ENCODE measurements around the gene MMP27.
"Not testable (repeated sequence)": the region's sequence is repeated elsewhere in the genome, so short reads cannot be mapped to it uniquely, and the experiment has no call there.

Gene MMP27

GRCh38 chr11:102705626-102706025 is at the start of gene MMP27:
MMP27 (minus strand) TSS chr11:102705769; CDS start chr11:102705714, 55 bp downstream.
- DNase-seq = no peak

GRCh38 chr11:102753267-102753666 is 47.7 kb upstream of the MMP27 start:
- no peak for DNase-seq

- DNase-seq = no peak
These were observed 46.1 kb upstream of the MMP27 start for GRCh38 chr11:102751673-102752072.

- DNase-seq = no peak
These were observed 43.6 kb upstream of the MMP27 start for GRCh38 chr11:102749101-102749722.

GRCh38 chr11:102746746-102747578 is 41.4 kb upstream of the MMP27 start:
- not testable (repeated sequence) for DNase-seq

- DNase-seq = no peak
These were observed 29.1 kb upstream of the MMP27 start for GRCh38 chr11:102734650-102735049.

- DNase-seq = peak; percentile 56
These were observed 27.8 kb upstream of the MMP27 start for GRCh38 chr11:102733232-102733875.

GRCh38 chr11:102730944-102731343 is 25.4 kb upstream of the MMP27 start:
- not testable (repeated sequence) for DNase-seq

GRCh38 chr11:102729849-102730815 is 24.6 kb upstream of the MMP27 start:
- DNase-seq = no peak

- peak; percentile 49 for DNase-seq
These were observed 22.3 kb upstream of the MMP27 start for GRCh38 chr11:102727890-102728289.

- no peak for DNase-seq
These were observed 19.4 kb upstream of the MMP27 start, which contains the start of gene MMP8 for GRCh38 chr11:102724904-102725500. MMP8 (minus strand) TSS chr11:102724954; CDS start chr11:102724855, 99 bp downstream.

GRCh38 chr11:102722821-102723220 is 17.3 kb upstream of the MMP27 start:
- peak; percentile 67 for DNase-seq

- DNase-seq = no peak
These were observed 14.2 kb upstream of the MMP27 start for GRCh38 chr11:102719620-102720277.

- DNase-seq = no peak
These were observed 11.7 kb upstream of the MMP27 start for GRCh38 chr11:102717280-102717679.

- DNase-seq = no peak
These were observed 11.0 kb upstream of the MMP27 start for GRCh38 chr11:102716527-102716926.

GRCh38 chr11:102712137-102712536 is 6.6 kb upstream of the MMP27 start:
- no peak for DNase-seq

GRCh38 chr11:102709201-102709945 is 3.8 kb upstream of the MMP27 start:
- no peak for DNase-seq

GRCh38 chr11:102708654-102709053 is 3.1 kb upstream of the MMP27 start:
- no peak for DNase-seq

GRCh38 chr11:102704841-102705240 is 728 bp downstream of the MMP27 start:
- no peak for DNase-seq

- no peak for DNase-seq
These were observed 1.6 kb downstream of the MMP27 start for GRCh38 chr11:102703826-102704493.
